Bronchial epithelial cell (primary cell): Measurements from ENCODE around the gene IFNGR1. TPM values are rescaled to one million over a fixed set of nuclear protein-coding genes. Genes with fewer than 3 reads are reported as not detected.
"Not testable (repeated sequence)": the region's sequence is repeated elsewhere in the genome, so short reads cannot be mapped to it uniquely, and the experiment has no call there.

ENCODE experiments used
- DNase-seq: peaks from one replicate; pipeline ENCODE4 v3.0.0-alpha.2; 2010; ENCODE audit warnings: low read depth
- FAIRE-seq: peaks from 2 replicates; lab custom pipeline; 2011; peaks lifted over from hg19 to GRCh38; lab: Jason Lieb, UNC
- H3K27me3 ChIP-seq: 2 replicates; pipeline ENCODE4 v1.5.1; 2011; ENCODE audit warnings: low read length; ENCODE audit not compliant: control insufficient read depth, insufficient read depth
- H3K36me3 ChIP-seq: 2 replicates; pipeline ENCODE4 v1.5.1; 2011; ENCODE audit warnings: low read length; ENCODE audit not compliant: control insufficient read depth, insufficient read depth
- H3K4me3 ChIP-seq: 2 replicates; pipeline ENCODE4 v1.5.1; 2011; ENCODE audit warnings: mild to moderate bottlenecking, low read depth, low read length, control low read depth
- CTCF ChIP-seq: IDR thresholded peaks from 2 replicates; pipeline ENCODE4 v1.5.1; 2011; ENCODE audit warnings: mild to moderate bottlenecking, moderate library complexity, low read length, control low read depth, inconsistent platforms; ENCODE audit not compliant: insufficient read depth, severe bottlenecking
- total RNA-seq: library from RNA; depleted of rRNA; stranded (reverse); fragments of >200 nt; gene quantifications from 2 replicates; pipeline ENCODE4 v1.2.1, GENCODE V29; 2014

IFNGR1 gene
- total RNA-seq, 1 donor from 2014 or later = 83.5 TPM

GRCh38 chr6:137213813-137214212 is 5.4 kb downstream of the IFNGR1 start:
- Histone ChIP-seq H3K36me3 (peaks cover 3% of the 10 kb centered on the region), H3K4me3 (no peak overlapping the region), H3K27me3 (no peaks in the 10 kb centered on the region)
- DNase-seq (no peak), FAIRE-seq (no peak)
- no peak for TF ChIP-seq CTCF

GRCh38 chr6:137213331-137213740 is 5.8 kb downstream of the IFNGR1 start:
- no peak for TF ChIP-seq CTCF
- Histone ChIP-seq H3K36me3 (peaks cover 3% of the 10 kb centered on the region), H3K27me3 (no peaks in the 10 kb centered on the region), H3K4me3 (no peak overlapping the region)
- DNase-seq = no peak
- FAIRE-seq = no peak

- no peak for FAIRE-seq
- Histone ChIP-seq H3K4me3 (no peak overlapping the region), H3K27me3 (no peaks in the 10 kb centered on the region), H3K36me3 (peaks cover 3% of the 10 kb centered on the region)
- DNase-seq = no peak
- no peak for TF ChIP-seq CTCF
Observed at GRCh38 chr6:137211910-137212309, 7.3 kb downstream of the IFNGR1 start.

GRCh38 chr6:137210903-137211302 is 8.3 kb downstream of the IFNGR1 start:
- peaks cover 4% of the 10 kb centered on the region for H3K36me3 ChIP-seq
- DNase-seq = peak; percentile 12
- FAIRE-seq = no peak
- no peaks in the 10 kb centered on the region for H3K27me3 ChIP-seq
- H3K4me3 ChIP-seq = no peak overlapping the region
- no peak for TF ChIP-seq CTCF

- no peak for FAIRE-seq
- H3K4me3 ChIP-seq = no peak overlapping the region
- DNase-seq = no peak
- peaks cover 7% of the 10 kb centered on the region for H3K36me3 ChIP-seq
- H3K27me3 ChIP-seq = no peaks in the 10 kb centered on the region
- no peak for TF ChIP-seq CTCF
Observed at GRCh38 chr6:137208279-137208678, 10.9 kb downstream of the IFNGR1 start.

GRCh38 chr6:137207457-137207856 is 11.7 kb downstream of the IFNGR1 start:
- FAIRE-seq, H3K27me3 ChIP-seq, DNase-seq, H3K36me3 ChIP-seq, H3K4me3 ChIP-seq: not testable (repeated sequence)
